Immature natural killer cell (primary cell): Measurements from ENCODE around the gene COBL. TPM values are rescaled to one million over a fixed set of nuclear protein-coding genes. Genes with fewer than 3 reads are reported as not detected.

Source experiments
- DNase-seq, 3 donors: peaks; one replicate each; pipeline ENCODE4 v3.0.0; 2022; ENCODE audit warnings: mixed read lengths in 1 of 3
- H3K27ac Mint-ChIP-seq, 6 donors: one replicate each; pipeline ENCODE4 v1.8.0; 2020; ENCODE audit warnings: mixed read lengths in 6 of 6, mild to moderate bottlenecking in 5 of 6, inconsistent platforms in 4 of 6, moderate library complexity in 3 of 6
- H3K27me3 Mint-ChIP-seq, 3 donors: one replicate each; pipeline ENCODE4 v1.8.0; 2020 to 2021; ENCODE audit warnings: low read depth in 3 of 3, mild to moderate bottlenecking in 3 of 3, mixed read lengths in 3 of 3, moderate library complexity in 3 of 3, inconsistent platforms in 1 of 3
- H3K36me3 Mint-ChIP-seq, 3 donors: one replicate each; pipeline ENCODE4 v1.8.0; 2020; ENCODE audit warnings: mixed read lengths in 3 of 3, inconsistent platforms in 2 of 3, mild to moderate bottlenecking in 2 of 3
- H3K4me1 Mint-ChIP-seq, 2 donors: one replicate each; pipeline ENCODE4 v1.8.0; 2020; ENCODE audit warnings: inconsistent platforms in 2 of 2, mild to moderate bottlenecking in 2 of 2, mixed read lengths in 2 of 2, moderate library complexity in 1 of 2
- H3K4me3 Mint-ChIP-seq, 5 donors: one replicate each; pipeline ENCODE4 v1.8.0; 2020; ENCODE audit warnings: mild to moderate bottlenecking in 5 of 5, mixed read lengths in 5 of 5, inconsistent platforms in 3 of 5, moderate library complexity in 3 of 5
- H3K9me3 Mint-ChIP-seq, 6 donors: one replicate each; pipeline ENCODE4 v1.8.0; 2020; ENCODE audit warnings: mild to moderate bottlenecking in 6 of 6, mixed read lengths in 6 of 6, inconsistent platforms in 4 of 6, moderate library complexity in 3 of 6
- polyA plus RNA-seq, 3 donors: library from polyadenylated mRNA; unstranded; fragments of 300-500 nt; fragmentation: Illumina TruSeq; gene quantifications; one replicate each; pipeline ENCODE4 v1.2.3, GENCODE V29; 2021

The COBL gene
- not detected for polyA plus RNA-seq

GRCh38 chr7:51316666-51317581 is at the start of gene COBL:
Gene COBL, minus strand, starts transcription at chr7:51316809. Its CDS starts 176 bp downstream, at chr7:51316633.
- no peak for DNase-seq
- Mint-ChIP-seq H3K9me3 (peaks cover 0 to 4% (median 0%) of the 10 kb centered on the region in 6 donors), H3K36me3 (no peaks in the 10 kb centered on the region), H3K27ac (no peak within 1 kb of the TSS), H3K27me3 (peaks cover 8 to 22% (median 13%) of the 10 kb centered on the region in 3 donors), H3K4me1 (no peaks in the 10 kb centered on the region), H3K4me3 (peak within 1 kb of the TSS in 4 of 5 donors; percentile 15 to 55 (median 28))

GRCh38 chr7:51366172-51366728 is 49.6 kb upstream of the COBL start:
- no peak for DNase-seq
- Mint-ChIP-seq H3K36me3 (no peaks in the 10 kb centered on the region), H3K27ac (no peak overlapping the region), H3K4me1 (no peaks in the 10 kb centered on the region), H3K4me3 (no peak overlapping the region), H3K27me3 (peaks cover 3 to 4% (median 3%) of the 10 kb centered on the region in 3 donors), H3K9me3 (peaks cover 0 to 8% (median 2%) of the 10 kb centered on the region in 6 donors)

GRCh38 chr7:51357821-51358220 is 41.2 kb upstream of the COBL start:
- H3K27me3 Mint-ChIP-seq: peaks cover 1 to 3% (median 2%) of the 10 kb centered on the region in 3 donors
- no peak overlapping the region for H3K27ac Mint-ChIP-seq
- H3K4me3 Mint-ChIP-seq: no peak overlapping the region
- DNase-seq: no peak
- no peaks in the 10 kb centered on the region for H3K36me3 Mint-ChIP-seq
- H3K9me3 Mint-ChIP-seq: peaks cover 0 to 6% (median 3%) of the 10 kb centered on the region in 6 donors
- H3K4me1 Mint-ChIP-seq: no peaks in the 10 kb centered on the region

- H3K27me3 Mint-ChIP-seq: peaks cover 1 to 3% (median 2%) of the 10 kb centered on the region in 3 donors
- no peak overlapping the region for H3K4me3 Mint-ChIP-seq
- DNase-seq: no peak
- no peaks in the 10 kb centered on the region for H3K4me1 Mint-ChIP-seq
- H3K27ac Mint-ChIP-seq: no peak overlapping the region
- no peaks in the 10 kb centered on the region for H3K36me3 Mint-ChIP-seq
- peaks cover 0 to 6% (median 0%) of the 10 kb centered on the region in 6 donors for H3K9me3 Mint-ChIP-seq
Observed at GRCh38 chr7:51356849-51357516, 40.4 kb upstream of the COBL start.

- Mint-ChIP-seq H3K27me3 (peaks cover 1 to 3% (median 2%) of the 10 kb centered on the region in 3 donors), H3K9me3 (peaks cover 0 to 6% (median 0%) of the 10 kb centered on the region in 6 donors), H3K4me1 (no peaks in the 10 kb centered on the region), H3K36me3 (no peaks in the 10 kb centered on the region), H3K27ac (no peak overlapping the region), H3K4me3 (no peak overlapping the region)
- DNase-seq: no peak
Observed at GRCh38 chr7:51354897-51355296, 38.3 kb upstream of the COBL start.

GRCh38 chr7:51354434-51354833 is 37.8 kb upstream of the COBL start:
- Mint-ChIP-seq H3K27ac (no peak overlapping the region), H3K36me3 (no peaks in the 10 kb centered on the region), H3K9me3 (peaks cover 0 to 6% (median 0%) of the 10 kb centered on the region in 6 donors), H3K4me1 (no peaks in the 10 kb centered on the region), H3K27me3 (peaks cover 1 to 3% (median 2%) of the 10 kb centered on the region in 3 donors), H3K4me3 (no peak overlapping the region)
- no peak for DNase-seq

GRCh38 chr7:51352174-51353100 is 35.8 kb upstream of the COBL start:
- Mint-ChIP-seq H3K36me3 (no peaks in the 10 kb centered on the region), H3K4me1 (no peaks in the 10 kb centered on the region), H3K9me3 (peaks cover 0 to 6% (median 0%) of the 10 kb centered on the region in 6 donors), H3K27ac (no peak overlapping the region), H3K4me3 (no peak overlapping the region), H3K27me3 (peaks cover 0 to 2% (median 1%) of the 10 kb centered on the region in 3 donors)
- no peak for DNase-seq

- peaks cover 0 to 2% (median 1%) of the 10 kb centered on the region in 3 donors for H3K27me3 Mint-ChIP-seq
- H3K9me3 Mint-ChIP-seq: peaks cover 0 to 4% (median 0%) of the 10 kb centered on the region in 6 donors
- no peaks in the 10 kb centered on the region for H3K4me1 Mint-ChIP-seq
Observed at GRCh38 chr7:51351661-51352060, 35.1 kb upstream of the COBL start.

GRCh38 chr7:51350546-51350896 is 33.9 kb upstream of the COBL start:
- H3K9me3 Mint-ChIP-seq: peaks cover 0 to 2% (median 0%) of the 10 kb centered on the region in 6 donors
- DNase-seq: no peak
- H3K27me3 Mint-ChIP-seq: peaks cover 0 to 2% (median 0%) of the 10 kb centered on the region in 3 donors
- no peaks in the 10 kb centered on the region for H3K36me3 Mint-ChIP-seq
- H3K4me3 Mint-ChIP-seq: no peak overlapping the region
- no peak overlapping the region for H3K27ac Mint-ChIP-seq
- no peaks in the 10 kb centered on the region for H3K4me1 Mint-ChIP-seq

More at GRCh38 chr7:51351661-51352060, 35.1 kb upstream of the COBL start:
- H3K4me3 Mint-ChIP-seq: no peak overlapping the region
- H3K27ac Mint-ChIP-seq: no peak overlapping the region
- DNase-seq: no peak
- H3K36me3 Mint-ChIP-seq: no peaks in the 10 kb centered on the region

GRCh38 chr7:51349820-51350545 is 33.4 kb upstream of the COBL start:
- H3K27ac Mint-ChIP-seq: no peak overlapping the region
- no peaks in the 10 kb centered on the region for H3K36me3 Mint-ChIP-seq
- no peak for DNase-seq
- no peaks in the 10 kb centered on the region for H3K4me1 Mint-ChIP-seq
- H3K4me3 Mint-ChIP-seq: no peak overlapping the region
- peaks cover 0 to 2% (median 0%) of the 10 kb centered on the region in 3 donors for H3K27me3 Mint-ChIP-seq
- H3K9me3 Mint-ChIP-seq: peaks cover 0 to 2% (median 0%) of the 10 kb centered on the region in 6 donors

- DNase-seq: no peak
- Mint-ChIP-seq H3K4me3 (no peak overlapping the region), H3K36me3 (no peaks in the 10 kb centered on the region)
Observed at GRCh38 chr7:51346126-51346525, 29.5 kb upstream of the COBL start.

GRCh38 chr7:51344406-51345138 is 28.0 kb upstream of the COBL start:
- peaks cover 1 to 7% (median 2%) of the 10 kb centered on the region in 3 donors for H3K27me3 Mint-ChIP-seq
- no peaks in the 10 kb centered on the region for H3K9me3 Mint-ChIP-seq
- no peaks in the 10 kb centered on the region for H3K4me1 Mint-ChIP-seq
- no peak overlapping the region for H3K27ac Mint-ChIP-seq
- no peak for DNase-seq
- H3K4me3 Mint-ChIP-seq: no peak overlapping the region
- no peaks in the 10 kb centered on the region for H3K36me3 Mint-ChIP-seq

More at GRCh38 chr7:51346126-51346525, 29.5 kb upstream of the COBL start:
- H3K27me3 Mint-ChIP-seq: peaks cover 0 to 6% (median 1%) of the 10 kb centered on the region in 3 donors
- no peak overlapping the region for H3K27ac Mint-ChIP-seq
- H3K9me3 Mint-ChIP-seq: no peaks in the 10 kb centered on the region
- H3K4me1 Mint-ChIP-seq: no peaks in the 10 kb centered on the region
